Hindlimb muscle (tissue), 1 donor: Measurements from ENCODE around the gene YKT6. TPM values are rescaled to one million over a fixed set of nuclear protein-coding genes. Genes with fewer than 3 reads are reported as not detected.
"Not testable (repeated sequence)": the region's sequence is repeated elsewhere in the genome, so short reads cannot be mapped to it uniquely, and the experiment has no call there.

Experiments
- DNase-seq: peaks from one replicate; pipeline ENCODE4 v3.0.0-alpha.2; 2013
- polyA plus RNA-seq: library from polyadenylated mRNA; unstranded; fragments of 120-200 nt; gene quantifications from one replicate; pipeline ENCODE4 v1.2.1, GENCODE V29; 2013; ENCODE audit not compliant: insufficient read length

Gene YKT6
- polyA plus RNA-seq = 72.1 TPM

- peak; percentile 92 for DNase-seq
Observed at GRCh38 chr7:44200699-44201461, at the start of gene YKT6. TSS of gene YKT6 (plus strand) at chr7:44200978. CDS start at chr7:44201136, 158 bp downstream.

DNA sequence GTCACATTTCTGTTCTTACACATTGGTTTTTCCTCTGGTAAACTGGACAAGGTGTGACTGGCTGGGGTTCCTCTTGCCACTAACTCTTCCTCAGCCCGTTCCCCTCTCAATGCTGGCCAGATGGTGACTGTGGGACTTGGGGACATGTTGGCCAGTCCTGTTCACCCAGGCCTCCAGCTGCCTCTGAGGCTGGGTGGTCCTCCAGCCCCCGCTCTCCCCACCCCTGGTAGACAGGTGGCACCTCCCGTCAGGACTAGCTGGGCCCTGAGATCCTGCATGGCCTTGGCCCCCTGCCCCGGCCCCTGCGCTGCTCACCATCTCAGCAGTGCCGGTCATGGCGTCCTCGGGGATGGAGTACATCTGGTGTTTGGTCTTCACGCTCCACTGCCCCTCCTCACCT, 48.8 kb upstream of the YKT6 start:
- no peak for DNase-seq

DNA sequence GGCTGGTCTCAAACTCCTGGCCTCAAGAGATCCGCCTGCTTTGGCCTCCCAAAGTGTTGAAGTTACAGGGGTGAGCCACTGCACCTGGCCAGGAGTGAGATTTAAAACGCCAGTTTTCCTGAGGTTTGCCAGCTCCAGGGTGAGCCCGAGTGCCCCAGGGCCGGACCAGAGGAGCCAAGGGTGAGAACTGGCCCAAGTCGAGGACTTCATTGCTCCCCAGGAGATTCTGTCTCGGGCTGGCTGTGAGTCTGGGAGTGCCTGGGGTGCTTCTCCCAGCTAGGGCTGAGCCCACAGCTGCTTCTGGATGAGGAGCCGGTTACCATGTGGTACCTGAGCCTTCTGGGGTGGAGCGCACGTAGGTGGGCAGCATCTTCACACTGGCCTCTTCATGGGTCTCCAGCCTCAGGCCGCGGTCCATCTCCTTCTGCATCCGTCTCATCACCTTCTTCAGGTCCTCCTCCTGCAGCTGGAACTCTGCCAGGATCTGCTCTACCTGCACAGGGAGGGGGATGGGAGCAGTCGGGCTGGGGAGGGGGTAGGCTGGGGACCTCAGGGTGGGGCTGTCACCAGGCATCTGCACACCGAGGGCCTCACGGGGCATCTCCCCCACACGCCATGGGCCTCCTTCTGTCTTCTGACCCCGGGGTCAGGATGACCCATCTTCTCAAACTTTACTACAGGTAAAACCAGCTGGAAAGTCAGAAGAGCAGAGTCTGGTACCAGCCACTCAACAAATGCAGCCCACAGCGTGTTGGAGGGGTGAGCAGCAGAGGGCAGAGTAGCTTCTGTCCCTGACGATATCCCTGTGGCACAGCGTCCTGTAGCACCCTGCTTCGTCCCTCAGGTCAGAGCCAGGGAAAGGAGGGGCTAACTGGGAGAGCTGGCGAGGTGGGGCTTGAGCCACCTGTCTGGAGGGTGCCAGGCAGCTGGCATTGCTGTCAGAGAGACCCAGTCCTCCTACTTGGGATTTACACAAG, 47.5 kb upstream of the YKT6 start:
- no peak for DNase-seq

DNA sequence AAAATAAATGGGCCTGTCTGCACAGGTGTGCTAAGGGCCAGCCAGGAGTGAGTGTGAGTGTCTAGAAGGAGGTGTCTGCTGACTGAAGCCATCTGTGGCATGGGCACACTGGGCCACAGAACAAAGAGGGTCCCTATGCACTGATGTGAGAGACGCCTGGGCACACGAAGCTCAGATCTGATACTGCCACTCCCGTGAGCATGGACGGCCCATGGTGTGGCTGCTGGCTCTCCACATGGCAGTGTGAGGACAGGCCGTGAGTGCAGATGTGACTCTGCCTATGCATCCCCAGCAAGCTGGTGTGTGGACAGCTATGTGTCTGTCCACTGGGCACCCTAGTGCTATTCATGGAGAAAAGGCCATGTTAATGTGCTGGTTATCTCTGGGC, 46.8 kb upstream of the YKT6 start:
- DNase-seq = no peak

DNA sequence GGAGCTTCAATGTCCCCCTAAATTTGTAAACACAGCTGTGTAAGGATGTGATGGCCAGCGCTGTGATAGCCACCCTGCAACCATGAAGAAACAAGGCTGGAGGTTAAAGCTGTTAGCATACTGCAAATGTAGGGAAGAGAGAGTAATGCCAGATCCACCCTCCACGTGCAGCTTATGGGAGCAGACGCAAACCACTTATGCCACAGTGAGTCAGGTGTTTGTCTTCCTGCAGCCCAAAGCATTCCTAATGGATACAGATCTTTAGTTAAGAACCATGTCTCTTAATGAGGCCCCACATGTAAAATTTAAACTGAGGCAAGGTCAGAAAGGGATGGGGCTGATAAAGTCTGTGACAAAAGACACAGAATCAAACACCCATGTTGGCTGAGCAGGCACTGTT, 46.1 kb upstream of the YKT6 start:
- no peak for DNase-seq

GRCh38 chr7:44155191-44156185, 45.3 kb upstream of the YKT6 start:
- DNase-seq = no peak

DNA sequence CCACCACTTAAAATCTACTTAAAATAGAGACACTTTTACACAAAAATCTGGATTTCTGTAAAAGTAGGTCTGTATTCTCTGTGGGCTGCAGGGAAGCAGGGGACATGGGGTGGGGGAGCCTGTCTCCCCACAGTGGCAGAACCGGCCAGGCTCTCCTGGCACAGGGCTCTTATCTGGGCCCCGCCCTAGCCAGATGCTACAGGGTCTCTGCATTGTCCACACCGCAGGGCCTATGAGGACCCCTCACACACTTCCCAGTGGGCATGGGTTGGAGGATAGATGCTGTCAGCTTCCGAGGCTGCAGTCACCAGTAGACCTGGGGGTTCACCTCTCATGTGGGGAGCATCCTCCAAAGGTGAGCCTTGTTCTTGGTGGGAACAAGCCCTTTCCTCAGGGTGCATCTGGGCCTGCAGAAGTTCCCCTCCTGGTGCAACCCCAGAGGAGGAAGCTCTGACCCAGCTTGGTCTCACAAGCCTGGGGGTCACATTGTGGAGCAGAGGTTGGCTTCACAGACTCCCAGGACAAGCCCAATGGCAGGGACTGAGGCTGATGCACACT, 44.2 kb upstream of the YKT6 start:
- DNase-seq = no peak

GRCh38 chr7:44157116-44158080, 43.4 kb upstream of the YKT6 start:
- no peak for DNase-seq

GRCh38 chr7:44158096-44158872, 42.5 kb upstream of the YKT6 start:
- no peak for DNase-seq

GRCh38 chr7:44158873-44159631, 41.7 kb upstream of the YKT6 start:
- DNase-seq = no peak

DNA sequence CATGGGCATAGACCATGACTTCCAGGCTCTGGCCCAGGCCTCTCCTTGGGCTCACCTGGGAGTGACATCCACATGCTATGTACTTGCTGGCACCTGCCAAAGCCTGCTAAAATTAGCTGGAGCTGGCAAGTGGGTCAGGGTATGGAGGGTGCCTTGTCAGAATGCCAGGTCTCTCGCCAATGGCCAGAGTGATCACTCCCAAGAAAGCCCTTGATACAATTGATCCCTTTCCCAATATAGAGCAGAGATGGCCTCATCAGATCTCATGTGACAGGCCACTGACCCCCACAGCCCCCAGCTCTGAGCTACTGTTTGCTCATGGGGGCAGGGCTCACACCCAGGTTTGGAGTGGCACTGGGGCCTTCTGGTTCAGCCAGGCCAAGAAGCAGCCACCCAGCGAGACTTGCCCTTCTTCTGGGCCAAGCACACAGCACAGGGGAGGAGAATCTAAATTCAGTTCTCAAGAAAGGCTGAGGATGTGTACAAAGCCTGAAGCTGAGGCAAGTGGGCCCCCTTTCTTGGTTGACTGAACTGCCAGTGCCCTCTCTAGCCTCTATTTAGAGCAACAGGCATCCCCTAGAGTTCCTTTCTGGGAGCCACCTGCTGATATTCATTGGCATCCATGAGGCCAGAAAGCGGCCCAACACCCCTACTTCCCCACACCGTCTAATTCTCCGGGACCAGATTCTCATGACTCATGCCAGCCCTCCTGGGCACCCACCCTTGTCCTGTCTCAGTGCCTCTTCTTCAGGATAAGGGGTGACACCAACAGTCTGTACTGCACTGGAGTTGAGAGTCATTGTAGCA, 40.8 kb upstream of the YKT6 start:
- DNase-seq = no peak

DNA sequence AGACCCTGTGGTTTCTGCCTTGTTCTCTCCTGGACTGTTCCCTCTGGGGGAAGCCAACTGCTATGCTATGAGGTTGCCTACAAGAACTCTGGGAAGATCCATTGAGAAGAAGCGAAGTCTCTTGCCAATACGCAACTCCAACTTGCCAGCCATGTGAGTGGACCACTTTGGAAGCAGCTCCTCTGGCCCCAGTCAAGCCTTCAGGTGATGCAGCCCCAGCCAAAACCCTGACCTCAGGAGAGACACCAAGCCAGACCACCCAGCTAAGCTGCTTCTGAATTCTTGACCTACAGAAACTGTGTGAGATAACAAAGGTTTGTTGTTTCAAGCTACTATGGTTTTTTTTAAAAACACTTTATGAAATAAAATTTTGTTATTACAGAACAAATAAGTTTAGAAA, 39.4 kb upstream of the YKT6 start:
- DNase-seq = no peak

- no peak for DNase-seq
Observed at GRCh38 chr7:44162179-44162578, 38.6 kb upstream of the YKT6 start.

GRCh38 chr7:44162785-44163395, 37.9 kb upstream of the YKT6 start:
- no peak for DNase-seq

DNA sequence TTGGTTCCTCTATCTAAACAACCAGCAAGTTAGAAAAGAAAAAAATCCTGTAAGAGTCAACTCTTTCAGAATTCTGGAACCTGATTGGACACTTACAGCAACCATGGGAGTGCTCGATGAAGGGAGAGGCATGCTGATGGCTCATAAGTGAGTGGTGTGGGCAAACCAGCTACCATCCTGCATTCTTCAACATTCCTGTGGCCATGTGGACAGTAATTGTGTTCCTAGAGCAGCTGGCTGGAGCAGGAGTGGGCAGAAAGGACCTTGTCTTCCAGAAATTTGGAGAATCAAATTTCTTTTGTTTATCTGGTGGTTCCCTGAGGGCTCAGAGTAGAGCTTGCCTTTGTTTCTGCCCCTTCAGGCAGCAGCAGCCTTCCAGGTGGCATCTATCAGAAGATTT, 37.2 kb upstream of the YKT6 start:
- DNase-seq = no peak

DNA sequence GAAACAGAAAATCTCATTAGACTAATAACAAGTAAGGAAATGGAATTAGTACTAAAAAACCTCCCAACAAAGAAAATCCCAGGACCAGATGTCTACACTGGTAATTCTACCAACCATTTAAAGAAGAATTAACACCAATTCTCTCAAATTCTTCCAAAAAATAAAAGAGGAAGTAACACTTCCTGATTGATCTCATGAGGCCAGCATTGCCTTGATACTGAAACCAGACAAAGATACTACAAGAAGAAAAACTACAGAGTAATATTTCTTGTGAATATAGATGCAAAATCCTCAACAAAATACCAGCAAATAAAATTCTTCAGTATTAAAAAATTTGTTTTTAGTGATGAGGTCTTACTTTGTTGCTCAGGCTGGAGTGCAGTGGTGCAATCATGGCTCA, 32.9 kb upstream of the YKT6 start:
- no peak for DNase-seq

DNA sequence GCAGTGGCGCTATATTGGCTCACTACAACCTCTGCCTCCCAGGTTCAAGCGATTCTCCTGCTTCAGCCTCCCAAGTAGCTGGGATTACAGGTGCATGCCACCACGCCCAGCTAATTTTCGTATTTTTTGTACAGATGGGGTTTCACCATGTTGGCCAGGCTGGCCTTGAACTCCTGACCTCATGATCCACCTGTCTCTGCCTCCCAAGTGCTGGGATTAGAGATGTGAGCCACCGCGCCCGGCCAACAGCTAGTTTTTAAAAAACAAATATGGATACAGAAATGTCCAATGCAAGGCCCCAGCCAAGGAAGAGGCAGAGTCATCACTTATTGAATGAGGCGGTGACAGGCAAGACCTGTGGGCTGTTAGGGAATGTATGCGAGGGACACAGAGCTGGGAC, 28.9 kb upstream of the YKT6 start:
- not testable (repeated sequence) for DNase-seq

GRCh38 chr7:44172352-44172751, 28.4 kb upstream of the YKT6 start:
- DNase-seq = no peak
